ENCODE measurements around the gene CCL11.

The CCL11 gene

DNA sequence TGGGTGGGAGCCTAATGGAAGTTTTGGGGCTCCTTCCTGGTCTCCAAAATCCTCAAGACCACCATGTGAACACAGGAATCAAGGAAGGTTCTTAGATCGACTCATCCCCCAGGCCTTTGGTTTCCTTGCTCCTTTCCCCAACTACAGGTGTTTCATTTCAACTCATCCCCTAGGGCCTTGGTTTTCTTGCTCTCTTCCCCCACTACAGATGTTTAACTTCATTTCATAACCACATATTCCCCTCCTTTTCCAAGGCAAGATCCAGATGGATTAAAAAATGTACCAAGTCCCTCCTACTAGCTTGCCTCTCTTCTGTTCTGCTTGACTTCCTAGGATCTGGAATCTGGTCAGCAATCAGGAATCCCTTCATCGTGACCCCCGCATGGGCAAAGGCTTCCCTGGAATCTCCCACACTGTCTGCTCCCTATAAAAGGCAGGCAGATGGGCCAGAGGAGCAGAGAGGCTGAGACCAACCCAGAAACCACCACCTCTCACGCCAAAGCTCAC, at the start of gene CCL11:
TSS of gene CCL11 (plus strand) at position 457 of the 507 bp plus-strand sequence. CDS start 67 bp downstream, outside the sequence.
- peaks cover 47% of the 10 kb centered on the region for H3K27me3 Mint-ChIP-seq
- ATAC-seq, result no peak

DNA sequence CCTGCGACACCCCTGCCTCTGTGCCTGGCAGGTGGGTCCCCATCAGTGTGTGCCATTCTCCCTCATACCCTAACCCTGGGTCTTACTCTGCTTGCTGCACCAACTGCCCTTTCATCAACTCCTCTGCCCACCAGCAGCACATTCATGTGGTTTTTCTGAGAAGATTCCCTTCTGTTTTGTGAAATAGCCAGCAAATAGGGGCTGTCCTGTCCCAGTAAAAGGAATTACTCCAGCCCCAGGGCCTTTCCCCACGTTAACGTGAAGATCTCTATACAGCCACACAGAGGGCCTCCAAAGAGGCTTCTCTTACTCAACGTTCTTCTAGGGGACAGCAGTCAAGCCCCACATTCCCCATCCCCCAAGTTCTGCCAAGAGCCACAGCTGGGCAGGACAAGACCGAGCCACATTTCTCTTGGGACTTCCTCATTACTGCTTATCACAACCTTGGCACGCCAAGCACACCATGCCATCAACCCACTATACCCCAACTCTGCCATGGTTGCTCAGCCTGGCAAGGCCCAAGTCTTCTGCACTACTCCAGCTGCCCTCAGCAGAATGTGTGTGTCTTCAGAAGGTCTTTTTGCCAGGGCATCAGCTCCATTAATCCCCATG, 49.2 kb upstream of the CCL11 start:
- no peaks in the 10 kb centered on the region for H3K9me3 Mint-ChIP-seq
- ATAC-seq (no peak), DNase-seq (no peak)
- peak overlapping the region in 1 of 2 donors; percentile 14 for H3K27ac Mint-ChIP-seq
- H3K27me3 Mint-ChIP-seq, result peaks cover 34% of the 10 kb centered on the region
- no peaks in the 10 kb centered on the region for H3K4me1 Mint-ChIP-seq
- no peak overlapping the region for H3K4me3 Mint-ChIP-seq

More for the DNA sequence above, at the start of gene CCL11:
- Mint-ChIP-seq H3K4me1 (no peaks in the 10 kb centered on the region), H3K4me3 (no peak within 1 kb of the TSS), H3K27ac (peak within 1 kb of the TSS in 1 of 2 donors; percentile 11), H3K9me3 (no peaks in the 10 kb centered on the region)
- no peak for DNase-seq

DNA sequence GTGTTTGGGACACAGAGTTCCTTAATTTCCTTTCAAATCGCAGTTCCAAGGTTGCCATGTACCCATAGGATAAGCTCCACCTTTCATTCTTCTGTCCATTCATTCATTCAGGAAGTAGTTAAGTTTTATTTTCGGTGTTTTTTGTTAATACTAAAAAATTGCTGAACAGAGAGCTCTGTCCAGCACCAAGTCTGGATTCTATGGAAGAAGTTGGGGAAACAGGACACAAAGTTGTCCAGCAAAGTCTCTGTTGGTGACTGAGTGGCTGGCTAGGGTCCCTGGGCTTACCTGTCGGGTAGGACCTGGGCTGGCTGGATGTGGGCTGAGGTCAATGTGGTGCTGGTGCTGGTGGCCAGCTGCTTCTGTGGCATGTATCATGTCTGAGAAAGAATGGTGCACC, 48.1 kb upstream of the CCL11 start:
- Mint-ChIP-seq H3K9me3 (no peaks in the 10 kb centered on the region), H3K27ac (no peak overlapping the region), H3K4me1 (no peaks in the 10 kb centered on the region), H3K27me3 (peaks cover 34% of the 10 kb centered on the region), H3K4me3 (no peak overlapping the region)
- no peak for ATAC-seq
- DNase-seq, result no peak

DNA sequence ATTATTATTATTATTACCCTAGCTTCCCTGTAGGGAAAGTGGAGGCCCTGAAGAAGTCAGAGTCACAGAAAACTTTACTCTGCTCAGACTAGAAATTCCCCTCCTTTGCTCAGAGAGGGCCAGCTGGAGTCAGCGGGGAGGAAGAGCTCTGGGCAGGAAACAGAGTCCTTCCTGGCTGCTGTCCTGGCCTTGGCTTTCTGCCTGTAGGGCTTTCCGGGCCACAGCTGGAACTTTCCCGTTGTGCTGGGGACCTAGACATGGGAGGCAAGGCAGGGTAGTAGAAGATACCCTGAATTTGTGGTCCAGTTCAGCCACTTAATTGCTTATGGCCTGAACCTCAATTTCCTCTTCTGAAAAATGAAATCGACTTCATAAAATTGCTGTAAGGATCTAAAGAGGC, 44.5 kb upstream of the CCL11 start:
- no peak for ATAC-seq
- Mint-ChIP-seq H3K27ac (no peak overlapping the region), H3K4me1 (no peaks in the 10 kb centered on the region), H3K27me3 (peaks cover 16% of the 10 kb centered on the region), H3K9me3 (no peaks in the 10 kb centered on the region), H3K4me3 (no peak overlapping the region)
- DNase-seq, result no peak

DNA sequence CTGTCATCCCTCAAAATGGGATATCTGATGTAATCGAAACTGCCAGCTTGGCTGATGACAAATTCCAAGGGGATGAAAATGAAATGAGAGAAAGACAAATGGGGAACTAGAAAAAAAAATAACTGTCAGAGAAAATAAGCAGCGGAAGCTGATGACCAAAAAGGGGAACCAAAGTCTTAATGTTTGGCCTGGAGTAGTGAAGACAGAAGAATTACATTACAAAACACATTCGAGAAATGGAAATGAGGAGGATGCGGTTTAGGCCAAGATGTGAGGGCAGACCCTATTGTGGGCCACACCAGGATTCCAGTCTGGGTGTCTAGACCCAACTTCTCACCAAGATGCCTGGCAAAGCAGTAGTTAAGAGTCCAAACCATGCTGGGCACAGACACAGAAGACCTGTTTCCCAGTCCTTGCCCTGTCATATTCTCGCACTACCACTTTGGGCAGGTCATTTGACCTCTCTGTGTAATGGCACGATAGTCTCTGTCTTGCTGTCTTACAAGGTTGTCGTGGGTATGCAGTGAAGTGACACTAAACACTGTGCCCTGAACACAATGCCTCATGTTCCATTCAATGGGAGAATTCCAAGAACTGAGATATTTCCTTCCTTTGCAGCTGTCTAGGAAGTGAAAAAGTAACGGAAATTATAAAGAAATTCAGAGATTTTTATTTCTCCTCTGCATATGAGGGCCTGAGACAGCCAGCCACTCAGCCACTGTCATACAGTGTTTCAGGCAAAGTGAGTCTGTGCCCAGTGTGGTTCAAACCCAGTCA, 42.8 kb upstream of the CCL11 start:
- Mint-ChIP-seq H3K27me3 (peaks cover 7% of the 10 kb centered on the region), H3K4me3 (no peak overlapping the region), H3K4me1 (no peaks in the 10 kb centered on the region), H3K27ac (peak overlapping the region in 1 of 2 donors; percentile 56), H3K9me3 (no peaks in the 10 kb centered on the region)
- ATAC-seq, result no peak
- DNase-seq, result no peak

- Mint-ChIP-seq H3K4me1 (no peaks in the 10 kb centered on the region), H3K27me3 (peaks cover 7% of the 10 kb centered on the region)
Observed at GRCh38 chr17:34243364-34244320, 41.9 kb upstream of the CCL11 start.

DNA sequence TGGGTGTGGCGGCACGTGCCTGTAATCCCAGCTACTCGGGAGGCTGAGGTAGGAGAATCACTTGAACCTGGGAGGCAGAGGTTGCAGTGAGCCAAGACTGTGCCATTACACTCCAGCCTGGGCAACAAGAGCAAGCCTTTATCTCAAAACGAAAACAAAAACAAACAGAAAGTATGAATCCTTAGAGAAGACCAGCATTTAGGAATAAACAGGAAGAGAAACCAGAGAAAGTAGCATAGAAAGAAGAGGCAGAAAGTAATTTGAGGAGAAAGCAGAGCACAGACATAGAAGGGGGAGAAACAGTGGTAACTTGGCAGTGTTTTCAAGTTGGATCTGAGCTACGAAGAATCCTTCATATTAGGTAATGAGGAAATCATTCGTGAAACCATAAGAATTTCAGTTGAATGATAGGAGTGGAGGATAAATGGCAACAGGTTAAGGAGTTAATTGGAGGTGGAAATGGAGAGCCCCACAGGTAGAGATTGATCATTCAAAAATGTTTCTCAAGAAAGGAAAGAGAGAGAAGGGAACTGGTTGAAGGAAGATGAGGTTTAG, 40.1 kb upstream of the CCL11 start:
- peaks cover 3% of the 10 kb centered on the region for H3K27me3 Mint-ChIP-seq
- ATAC-seq, result no peak
- H3K9me3 Mint-ChIP-seq, result no peaks in the 10 kb centered on the region
- H3K4me1 Mint-ChIP-seq, result no peaks in the 10 kb centered on the region
- no peak overlapping the region for H3K4me3 Mint-ChIP-seq
- no peak overlapping the region for H3K27ac Mint-ChIP-seq
- DNase-seq, result no peak

More at GRCh38 chr17:34243364-34244320, 41.9 kb upstream of the CCL11 start:
- ATAC-seq (no peak), DNase-seq (no peak)
- Mint-ChIP-seq H3K27ac (no peak overlapping the region), H3K4me3 (no peak overlapping the region), H3K9me3 (no peaks in the 10 kb centered on the region)

GRCh38 chr17:34246446-34246845, 39.1 kb upstream of the CCL11 start:
- H3K4me3 Mint-ChIP-seq, result no peak overlapping the region
- no peak for DNase-seq
- peak overlapping the region in 1 of 2 donors; percentile 4 for H3K27ac Mint-ChIP-seq
- H3K9me3 Mint-ChIP-seq, result no peaks in the 10 kb centered on the region
- no peaks in the 10 kb centered on the region for H3K27me3 Mint-ChIP-seq
- ATAC-seq, result no peak
- H3K4me1 Mint-ChIP-seq, result no peaks in the 10 kb centered on the region

GRCh38 chr17:34246881-34247280, 38.7 kb upstream of the CCL11 start:
- no peaks in the 10 kb centered on the region for H3K4me1 Mint-ChIP-seq
- H3K4me3 Mint-ChIP-seq, result no peak overlapping the region
- H3K27ac Mint-ChIP-seq, result no peak overlapping the region
- H3K27me3 Mint-ChIP-seq, result no peaks in the 10 kb centered on the region
- H3K9me3 Mint-ChIP-seq, result no peaks in the 10 kb centered on the region
- DNase-seq (no peak), ATAC-seq (no peak)

DNA sequence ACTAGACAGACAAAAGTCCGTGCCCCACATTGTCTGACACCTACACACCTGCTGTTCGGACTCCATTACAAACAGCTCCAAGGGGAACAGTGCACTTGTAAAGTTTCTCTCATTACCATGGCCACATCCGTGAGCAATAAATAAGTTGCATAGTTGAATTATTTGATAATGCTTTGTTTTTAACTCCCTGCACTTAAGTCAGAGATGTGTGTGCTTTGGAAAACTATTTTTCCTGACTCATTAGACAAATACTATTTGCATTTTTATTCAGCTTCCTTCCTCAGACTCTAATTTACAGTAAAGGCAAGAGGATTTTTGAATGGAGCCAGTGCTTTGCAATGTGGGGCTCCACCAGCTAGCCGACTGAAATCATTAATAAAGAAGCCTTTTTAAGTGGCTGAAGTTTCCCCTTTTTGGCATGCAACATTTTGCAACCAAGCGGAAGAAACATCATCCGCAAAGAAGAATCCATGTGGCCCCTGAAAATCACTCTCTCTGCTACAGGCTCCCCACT, 37.0 kb upstream of the CCL11 start:
- Mint-ChIP-seq H3K9me3 (no peaks in the 10 kb centered on the region), H3K27me3 (peaks cover 12% of the 10 kb centered on the region), H3K4me1 (no peaks in the 10 kb centered on the region), H3K4me3 (no peak overlapping the region), H3K27ac (no peak overlapping the region)
- ATAC-seq (no peak), DNase-seq (no peak)

DNA sequence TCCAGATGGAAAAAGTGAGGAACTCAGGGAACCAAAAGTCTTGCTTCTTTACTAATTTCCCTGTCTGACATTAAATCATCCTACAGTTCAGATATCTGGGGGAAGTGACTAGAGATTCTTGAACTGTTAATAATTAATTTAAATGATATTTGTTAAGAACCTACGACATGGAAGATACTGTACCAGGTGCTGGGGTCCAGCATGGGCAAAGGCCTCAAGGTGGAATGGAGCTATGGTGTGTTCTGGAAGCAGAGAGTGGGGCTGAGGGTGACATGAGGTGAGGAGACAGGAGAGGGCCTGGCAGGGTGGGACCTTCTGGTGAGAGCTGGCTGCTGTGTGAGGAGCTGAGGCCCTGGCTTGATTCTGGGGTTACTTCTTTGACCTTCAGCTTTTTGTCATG, 36.5 kb upstream of the CCL11 start:
- ATAC-seq, result no peak
- Mint-ChIP-seq H3K4me3 (no peak overlapping the region), H3K4me1 (no peaks in the 10 kb centered on the region), H3K27me3 (peaks cover 17% of the 10 kb centered on the region), H3K9me3 (no peaks in the 10 kb centered on the region), H3K27ac (no peak overlapping the region)
- DNase-seq, result no peak

GRCh38 chr17:34249478-34249877, 36.1 kb upstream of the CCL11 start:
- Mint-ChIP-seq H3K27me3 (peaks cover 21% of the 10 kb centered on the region), H3K9me3 (no peaks in the 10 kb centered on the region)
- ATAC-seq, result no peak

DNA sequence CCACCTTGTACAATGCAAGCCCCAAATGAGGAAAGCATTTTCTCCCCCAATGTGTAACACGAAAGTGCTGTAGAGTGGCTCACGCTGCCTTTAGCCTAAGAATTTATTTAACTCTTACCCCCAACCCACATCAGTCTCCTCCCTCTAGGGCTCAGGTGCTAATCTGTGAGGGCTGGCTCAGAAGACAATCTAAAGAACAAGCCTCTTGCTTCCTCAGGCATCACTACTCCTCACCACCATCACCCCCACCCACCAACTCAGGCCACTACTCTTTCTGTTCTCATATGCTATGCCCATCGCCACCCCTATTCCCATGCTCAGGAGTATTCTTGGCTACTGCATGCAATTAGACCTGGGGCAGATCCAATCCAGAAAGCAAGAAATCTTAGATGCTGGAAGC, 34.4 kb upstream of the CCL11 start:
- no peaks in the 10 kb centered on the region for H3K9me3 Mint-ChIP-seq
- peaks cover 37% of the 10 kb centered on the region for H3K27me3 Mint-ChIP-seq
- DNase-seq, result no peak
- H3K27ac Mint-ChIP-seq, result no peak overlapping the region
- no peak for ATAC-seq
- H3K4me3 Mint-ChIP-seq, result no peak overlapping the region
- H3K4me1 Mint-ChIP-seq, result peaks cover 9% of the 10 kb centered on the region

More at GRCh38 chr17:34249478-34249877, 36.1 kb upstream of the CCL11 start:
- DNase-seq, result no peak
- Mint-ChIP-seq H3K4me1 (no peaks in the 10 kb centered on the region), H3K4me3 (no peak overlapping the region), H3K27ac (no peak overlapping the region)

DNA sequence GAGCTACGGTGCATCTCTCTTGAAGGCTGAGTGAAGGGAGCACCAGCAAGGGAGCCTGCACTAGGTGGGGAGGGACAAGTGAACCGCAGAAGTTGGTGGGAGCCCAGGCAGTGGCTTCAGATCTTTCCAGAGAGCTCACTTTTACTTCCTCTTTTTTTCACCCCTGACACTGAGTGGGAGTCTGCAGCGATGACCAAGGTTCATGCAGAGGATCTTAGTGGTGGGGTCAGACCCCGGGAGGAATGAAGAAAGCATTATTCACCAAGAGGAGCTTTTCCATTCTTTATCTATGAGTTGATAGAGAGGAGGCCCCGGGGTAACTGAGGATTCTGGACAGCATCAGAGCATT, 33.5 kb upstream of the CCL11 start:
- H3K4me1 Mint-ChIP-seq, result peaks cover 9% of the 10 kb centered on the region
- ATAC-seq, result no peak
- H3K9me3 Mint-ChIP-seq, result no peaks in the 10 kb centered on the region
- no peak overlapping the region for H3K4me3 Mint-ChIP-seq
- DNase-seq, result no peak
- H3K27me3 Mint-ChIP-seq, result peaks cover 43% of the 10 kb centered on the region
- no peak overlapping the region for H3K27ac Mint-ChIP-seq

Data from stimulated activated naive CD8-positive, alpha-beta T cell treated with anti-CD3 and anti-CD28 coated beads, Interleukin-15, amount 100 ng/mL, for 72 hours (primary cell).